ENCODE measurements around the gene MOCS2.

MOCS2 gene, protein sequence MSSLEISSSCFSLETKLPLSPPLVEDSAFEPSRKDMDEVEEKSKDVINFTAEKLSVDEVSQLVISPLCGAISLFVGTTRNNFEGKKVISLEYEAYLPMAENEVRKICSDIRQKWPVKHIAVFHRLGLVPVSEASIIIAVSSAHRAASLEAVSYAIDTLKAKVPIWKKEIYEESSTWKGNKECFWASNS

DNA sequence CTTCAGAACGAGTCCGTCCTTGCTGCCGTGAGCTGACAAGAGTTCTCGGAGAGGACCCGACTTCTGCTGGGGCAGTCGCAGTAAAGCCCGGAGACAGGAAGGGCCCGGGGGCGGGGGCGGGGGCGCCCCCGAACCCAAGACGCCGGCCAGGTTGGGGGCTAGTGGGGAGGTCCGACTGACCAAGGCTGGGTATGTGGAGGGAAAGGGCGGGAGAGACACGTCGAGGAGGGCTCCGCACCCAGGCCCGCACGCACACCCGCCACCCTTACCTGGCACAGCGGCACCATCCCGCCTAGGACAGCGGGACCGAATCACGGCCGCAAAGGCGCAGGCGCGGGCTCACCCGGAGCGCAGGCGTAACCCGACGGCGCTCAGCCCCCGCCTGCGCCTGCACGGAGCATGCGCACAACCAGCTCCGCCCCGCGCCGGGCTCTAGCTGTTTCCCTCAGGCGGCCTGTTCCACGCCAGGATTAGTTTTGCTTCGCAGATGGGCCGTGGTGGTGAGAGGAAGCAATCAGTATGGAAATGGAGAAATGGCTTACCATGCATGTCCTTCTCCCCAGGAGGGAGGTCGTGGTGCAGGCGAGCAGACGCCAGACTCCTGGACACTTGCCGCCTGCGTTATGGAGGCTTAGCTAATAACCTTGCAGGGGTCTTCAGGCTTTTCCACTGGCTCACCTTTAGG lies at the start of gene MOCS2:
Gene MOCS2 (minus strand): TSS at position 315 of the 685 bp plus-strand sequence. CDS start 2,583 bp downstream, outside the sequence.
- peak; percentile 93 for DNase-seq (ENCODE audit: low read depth)
- H3K4me3 ChIP-seq (ENCODE audit: low read length), result peak within 1 kb of the TSS; percentile 93
- TF ChIP-seq, protein P1, sequence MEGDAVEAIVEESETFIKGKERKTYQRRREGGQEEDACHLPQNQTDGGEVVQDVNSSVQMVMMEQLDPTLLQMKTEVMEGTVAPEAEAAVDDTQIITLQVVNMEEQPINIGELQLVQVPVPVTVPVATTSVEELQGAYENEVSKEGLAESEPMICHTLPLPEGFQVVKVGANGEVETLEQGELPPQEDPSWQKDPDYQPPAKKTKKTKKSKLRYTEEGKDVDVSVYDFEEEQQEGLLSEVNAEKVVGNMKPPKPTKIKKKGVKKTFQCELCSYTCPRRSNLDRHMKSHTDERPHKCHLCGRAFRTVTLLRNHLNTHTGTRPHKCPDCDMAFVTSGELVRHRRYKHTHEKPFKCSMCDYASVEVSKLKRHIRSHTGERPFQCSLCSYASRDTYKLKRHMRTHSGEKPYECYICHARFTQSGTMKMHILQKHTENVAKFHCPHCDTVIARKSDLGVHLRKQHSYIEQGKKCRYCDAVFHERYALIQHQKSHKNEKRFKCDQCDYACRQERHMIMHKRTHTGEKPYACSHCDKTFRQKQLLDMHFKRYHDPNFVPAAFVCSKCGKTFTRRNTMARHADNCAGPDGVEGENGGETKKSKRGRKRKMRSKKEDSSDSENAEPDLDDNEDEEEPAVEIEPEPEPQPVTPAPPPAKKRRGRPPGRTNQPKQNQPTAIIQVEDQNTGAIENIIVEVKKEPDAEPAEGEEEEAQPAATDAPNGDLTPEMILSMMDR (IDR thresholded peaks at IDR 0.05; ENCODE audit: insufficient read depth, low read depth, low read length, missing control alignments), result no peak

DNA sequence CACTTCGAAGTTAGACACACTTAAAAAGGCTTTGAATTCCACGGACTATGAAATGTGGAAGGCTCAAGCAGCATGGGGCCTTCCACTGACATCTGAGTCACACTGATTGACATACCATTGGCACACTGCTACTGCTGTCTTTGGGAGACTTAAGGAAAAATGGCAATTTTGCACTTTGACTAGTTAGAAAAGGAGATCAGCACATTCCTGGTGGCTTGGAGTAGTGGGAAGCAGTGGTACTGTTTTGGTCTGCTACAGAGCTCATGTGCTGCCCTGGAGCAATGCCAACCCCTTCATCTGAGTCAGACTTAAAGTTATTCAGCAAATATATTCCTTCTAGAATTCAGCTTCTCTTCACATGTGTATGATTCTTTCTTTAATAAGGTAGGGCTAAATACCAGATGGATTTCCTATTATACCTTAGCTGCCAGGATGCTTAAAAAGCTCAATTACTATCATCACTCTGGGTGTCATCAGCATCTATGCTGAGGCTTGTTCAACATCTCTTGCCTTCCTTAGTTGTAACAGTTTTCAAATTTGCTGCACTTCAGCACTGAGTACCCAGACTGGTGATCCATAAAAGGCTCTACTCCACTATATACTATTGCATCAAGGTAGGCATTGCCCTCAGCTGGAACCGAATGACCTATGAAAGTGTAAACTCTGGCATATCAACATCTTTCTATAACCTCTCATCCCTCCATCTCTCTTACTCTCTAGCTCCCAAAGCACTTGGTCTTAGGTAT lies 42.3 kb upstream of the MOCS2 start:
- DNase-seq (ENCODE audit: low read depth), result peak; percentile 63
- no peak overlapping the region for H3K4me3 ChIP-seq (ENCODE audit: low read length)
- TF ChIP-seq, protein P1 (IDR thresholded peaks at IDR 0.05; ENCODE audit: insufficient read depth, low read depth, low read length, missing control alignments), result no peak

DNA sequence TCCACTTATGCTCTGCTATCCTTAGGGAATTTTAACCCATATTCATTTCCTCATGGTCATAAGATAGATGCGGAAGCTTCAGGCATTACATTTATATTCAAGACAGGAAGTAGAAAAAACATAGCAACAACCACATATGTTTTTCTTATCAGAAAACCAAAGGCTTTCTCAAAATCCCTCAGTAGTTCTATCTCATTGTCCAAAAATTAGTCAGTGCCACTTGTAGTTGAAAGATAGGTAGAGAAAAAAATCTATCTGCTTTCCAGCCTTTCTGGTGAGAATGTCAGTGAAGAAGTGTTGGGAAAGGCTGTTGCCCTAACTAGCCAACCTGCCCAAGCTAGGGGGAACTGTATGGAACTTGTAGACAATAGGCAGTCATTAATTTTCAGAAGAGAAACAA lies 23.5 kb upstream of the MOCS2 start:
- TF ChIP-seq, protein P1 (IDR thresholded peaks at IDR 0.05; ENCODE audit: insufficient read depth, low read depth, low read length, missing control alignments), result no peak
- DNase-seq (ENCODE audit: low read depth), result no peak
- H3K4me3 ChIP-seq (ENCODE audit: low read length), result no peak overlapping the region

DNA sequence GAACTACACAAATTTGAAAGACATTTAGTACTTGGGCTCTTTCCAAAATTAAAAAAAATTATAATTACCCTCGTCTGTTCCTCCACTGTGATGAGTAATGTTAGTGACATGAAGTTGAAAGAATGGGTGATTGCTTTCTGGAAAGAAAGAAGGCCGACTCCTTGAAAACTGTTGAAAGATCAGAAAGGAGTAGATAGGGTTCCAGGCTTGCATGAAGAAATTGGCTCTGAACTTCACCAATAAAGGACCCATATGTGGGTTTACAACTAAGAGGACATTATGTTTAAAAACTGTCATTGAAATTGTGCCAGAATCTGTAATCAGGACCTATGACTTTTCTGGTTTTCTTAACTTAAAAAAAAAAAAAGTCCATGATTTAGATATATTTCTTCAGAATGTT lies 20.7 kb upstream of the MOCS2 start:
- peak; percentile 33 for DNase-seq (ENCODE audit: low read depth)
- TF ChIP-seq, protein P1 (IDR thresholded peaks at IDR 0.05; ENCODE audit: insufficient read depth, low read depth, low read length, missing control alignments), result no peak
- H3K4me3 ChIP-seq (ENCODE audit: low read length), result no peak overlapping the region

DNA sequence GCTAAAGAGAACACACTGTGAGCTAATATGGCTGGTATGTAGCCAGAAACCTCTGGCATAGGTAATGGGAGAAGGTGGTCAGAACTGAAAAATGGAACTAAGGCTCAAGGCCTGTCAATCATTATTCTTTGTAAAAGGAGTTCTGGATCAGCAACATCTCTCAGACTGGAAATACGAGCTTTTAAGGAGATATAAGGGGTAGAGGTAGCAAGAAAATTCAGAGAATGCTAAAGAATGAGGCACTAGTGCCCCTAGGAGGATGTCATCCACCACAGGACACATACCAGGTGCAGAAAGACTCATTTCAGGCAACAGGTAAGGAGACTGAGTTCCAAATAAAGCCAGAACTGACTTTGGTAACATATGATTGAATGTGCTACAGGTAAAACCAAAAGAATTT lies 18.9 kb upstream of the MOCS2 start:
- no peak overlapping the region for H3K4me3 ChIP-seq (ENCODE audit: low read length)
- DNase-seq (ENCODE audit: low read depth), result no peak
- TF ChIP-seq, protein P1 (IDR thresholded peaks at IDR 0.05; ENCODE audit: insufficient read depth, low read depth, low read length, missing control alignments), result no peak

DNA sequence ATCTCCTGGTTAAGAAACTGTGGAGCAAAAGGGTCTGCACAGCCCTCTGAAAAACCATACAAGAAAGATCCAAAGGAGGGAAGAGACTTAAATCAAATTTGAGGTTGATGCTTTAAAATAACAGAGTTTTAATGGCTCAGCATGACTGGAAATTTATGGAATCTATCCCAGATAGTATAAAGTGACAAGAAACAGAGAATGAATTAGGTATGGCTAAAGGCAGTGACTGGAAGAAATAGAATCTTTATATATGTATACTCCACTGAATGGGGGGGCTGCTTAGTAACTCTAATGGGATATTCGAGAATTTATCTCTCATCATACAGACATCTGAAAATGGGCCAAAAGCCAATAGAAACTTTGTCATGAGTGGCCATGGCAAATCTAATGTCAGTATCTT lies 17.6 kb upstream of the MOCS2 start:
- H3K4me3 ChIP-seq (ENCODE audit: low read length), result no peak overlapping the region
- DNase-seq (ENCODE audit: low read depth), result no peak
- TF ChIP-seq, protein P1 (IDR thresholded peaks at IDR 0.05; ENCODE audit: insufficient read depth, low read depth, low read length, missing control alignments), result no peak

All from epithelial cell of esophagus (primary cell).